GM19023 (cell line): ENCODE results near the gene TCAF1.
A peak's percentile ranks its signal among the peaks of the same experiment; 100 is the strongest.
"Not testable (repeated sequence)": the region's sequence is repeated elsewhere in the genome, so short reads cannot be mapped to it uniquely, and the experiment has no call there.

Experiments
- ATAC-seq: cut with Tn5 transposase; IDR thresholded peaks from one replicate; pipeline ENCODE4 v1.9.1; 2021; ENCODE audit warnings: mild to moderate bottlenecking, moderate library complexity; ENCODE audit not compliant: unreplicated experiment

The TCAF1 gene

DNA sequence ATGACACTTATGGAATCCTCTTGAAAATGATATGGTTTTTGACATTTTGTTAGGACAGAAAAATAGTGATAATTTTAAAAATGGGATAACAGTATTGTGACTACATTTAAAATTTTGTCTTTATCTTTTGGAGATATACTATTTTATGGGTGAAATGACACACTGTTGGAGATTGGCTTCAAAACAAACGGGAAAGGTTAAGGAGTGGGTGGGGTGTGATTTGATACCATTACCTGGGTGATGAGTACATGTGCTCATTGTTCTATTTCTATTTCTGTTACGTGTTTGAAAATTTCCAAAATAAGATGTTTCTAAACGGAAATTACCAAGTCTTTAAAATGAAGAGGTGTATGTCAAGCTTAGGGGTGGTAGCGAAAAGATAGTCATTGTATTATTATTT lies 28.7 kb downstream of the TCAF1 start:
- not testable (repeated sequence) for ATAC-seq

DNA sequence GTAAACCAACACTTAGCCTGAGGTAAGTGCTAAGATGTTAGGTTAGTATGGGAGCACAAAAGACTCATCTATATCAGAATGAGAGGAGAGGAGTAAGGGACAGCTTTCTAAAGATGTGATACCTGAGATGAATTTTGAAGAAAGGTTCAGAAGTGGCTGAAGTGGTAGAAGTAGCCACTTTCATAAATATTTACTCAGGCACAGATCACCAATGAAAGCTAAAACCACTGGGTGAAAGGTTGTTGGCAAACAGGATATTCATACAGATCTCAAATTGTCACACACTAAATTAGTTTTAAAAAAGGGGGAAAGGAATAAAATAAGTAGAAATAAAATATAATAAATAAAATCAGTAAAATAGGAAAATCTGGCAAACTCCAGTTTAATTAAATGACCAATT lies 30.4 kb downstream of the TCAF1 start:
- ATAC-seq, result not testable (repeated sequence)

DNA sequence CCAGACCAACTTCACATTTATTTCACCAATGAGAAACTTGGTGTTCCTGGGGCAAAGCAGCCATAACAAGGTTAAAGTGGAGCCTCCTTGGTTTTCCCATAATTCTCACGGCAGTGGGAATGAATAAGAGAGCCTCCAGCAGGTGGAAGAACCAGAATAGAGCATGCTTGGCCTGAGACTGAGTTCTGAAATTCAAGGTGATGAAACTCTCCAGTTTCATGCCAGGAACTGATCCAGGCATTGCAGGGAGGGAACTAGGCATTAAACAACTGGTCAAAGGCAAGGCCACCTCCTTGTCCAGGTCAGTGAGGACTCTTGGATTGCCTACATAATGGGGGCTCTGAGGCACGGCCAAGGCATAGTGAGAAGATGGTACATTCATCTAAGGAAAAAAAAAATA lies 44.0 kb downstream of the TCAF1 start:
- not testable (repeated sequence) for ATAC-seq

DNA sequence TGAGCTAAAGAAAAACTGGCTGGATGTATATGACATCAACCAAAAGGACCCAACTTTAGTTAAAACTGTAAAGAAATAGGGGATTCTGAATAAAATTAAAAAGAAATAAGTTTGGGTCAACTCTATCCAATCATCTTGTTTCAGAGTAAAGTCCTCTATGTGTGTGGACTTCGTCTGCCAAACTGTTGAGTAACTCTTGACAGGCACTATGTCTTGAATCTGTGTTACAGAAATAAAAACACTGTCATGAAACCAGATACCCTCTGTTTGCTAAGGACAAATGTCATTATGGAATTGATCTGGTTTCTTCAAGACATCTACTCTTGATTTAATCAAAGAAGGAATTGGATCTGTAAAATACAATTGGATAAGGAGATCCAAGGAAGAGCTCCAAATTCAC lies 46.5 kb downstream of the TCAF1 start:
- ATAC-seq, result not testable (repeated sequence)

DNA sequence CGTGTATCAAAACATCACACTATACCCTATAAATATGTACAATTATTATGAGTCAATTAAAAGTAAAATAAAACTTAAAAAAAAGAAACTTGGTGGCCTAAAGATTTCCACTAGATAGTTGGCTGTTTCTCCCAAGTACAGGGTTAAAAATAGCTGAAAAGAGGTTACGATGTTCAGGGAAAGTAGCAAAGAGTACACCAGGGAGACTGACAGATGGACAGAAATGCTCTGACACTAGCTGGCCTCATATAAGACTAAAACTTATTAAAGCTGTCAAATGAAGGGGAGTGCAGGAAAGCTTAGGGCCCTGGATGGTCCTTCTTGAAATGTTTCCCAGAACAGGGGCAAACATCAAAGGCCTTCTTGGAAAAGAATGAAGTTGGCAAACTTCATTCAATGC lies 51.3 kb downstream of the TCAF1 start:
- ATAC-seq, result no peak

DNA sequence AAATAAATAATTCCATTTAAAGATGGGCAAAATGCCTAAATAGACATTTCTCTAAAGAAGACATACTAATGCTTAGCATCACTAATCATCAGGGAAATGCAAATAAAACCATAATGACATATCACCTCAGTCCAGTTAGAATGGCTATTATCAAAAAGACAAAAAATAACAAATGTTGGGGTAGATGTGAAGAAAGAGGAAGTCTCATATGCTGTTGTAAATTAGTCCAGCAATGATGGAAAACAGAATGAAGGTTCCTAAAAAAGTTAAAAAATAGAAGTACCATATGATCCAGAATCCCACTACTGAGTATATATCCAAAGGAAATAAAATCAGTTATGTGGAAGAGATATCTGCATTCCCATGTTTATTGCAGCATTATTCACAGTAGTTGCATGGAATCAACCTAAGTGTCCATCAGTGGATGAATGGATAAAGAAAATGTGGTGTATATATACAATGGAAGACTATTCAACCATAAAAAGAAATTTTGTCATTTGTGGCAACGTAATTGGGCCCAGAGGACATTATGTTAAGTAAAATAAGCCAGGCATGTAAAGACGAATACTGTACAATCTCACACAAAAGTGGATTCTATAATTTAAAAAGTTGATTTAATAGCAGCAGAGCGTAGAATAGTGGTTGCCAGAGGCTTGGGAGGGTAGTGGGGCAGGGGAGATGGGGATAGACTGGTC lies 52.0 kb downstream of the TCAF1 start:
- ATAC-seq, result no peak

DNA sequence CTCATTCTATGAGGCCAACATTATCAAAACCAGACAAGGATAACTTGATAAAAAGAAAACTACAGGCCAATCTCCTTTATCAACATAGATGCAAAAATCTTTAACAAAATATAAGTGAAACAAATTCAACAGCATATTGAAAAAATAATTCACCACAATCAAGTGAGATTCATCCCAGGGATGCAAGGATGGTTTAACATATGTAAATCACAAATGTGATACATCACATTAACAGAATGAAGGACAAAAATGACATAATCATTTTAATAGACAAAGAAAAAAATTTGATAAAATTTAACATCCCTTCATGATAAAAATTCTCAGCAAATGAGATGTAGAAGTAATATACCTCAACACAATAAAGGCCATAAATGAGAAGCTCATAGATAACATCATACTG lies 53.8 kb downstream of the TCAF1 start:
- ATAC-seq, result no peak

DNA sequence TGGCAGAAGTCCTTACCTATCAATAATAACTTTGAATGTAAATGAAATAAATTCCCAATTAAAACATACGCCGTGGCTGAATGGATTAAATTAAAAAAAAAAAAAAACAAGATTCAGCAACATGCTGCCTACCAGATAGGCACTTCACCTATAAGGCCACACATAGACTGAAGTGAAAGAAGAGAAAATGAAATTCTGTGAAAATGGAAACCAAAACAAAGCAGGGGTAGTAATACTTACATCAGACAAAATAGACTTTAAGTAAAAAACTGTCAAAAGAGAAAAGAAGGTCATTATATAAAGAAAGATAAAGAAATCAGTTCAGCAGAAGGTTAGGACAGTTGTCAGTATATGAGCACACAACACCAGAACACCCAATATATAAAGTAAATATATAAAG lies 55.3 kb downstream of the TCAF1 start:
- no peak for ATAC-seq

DNA sequence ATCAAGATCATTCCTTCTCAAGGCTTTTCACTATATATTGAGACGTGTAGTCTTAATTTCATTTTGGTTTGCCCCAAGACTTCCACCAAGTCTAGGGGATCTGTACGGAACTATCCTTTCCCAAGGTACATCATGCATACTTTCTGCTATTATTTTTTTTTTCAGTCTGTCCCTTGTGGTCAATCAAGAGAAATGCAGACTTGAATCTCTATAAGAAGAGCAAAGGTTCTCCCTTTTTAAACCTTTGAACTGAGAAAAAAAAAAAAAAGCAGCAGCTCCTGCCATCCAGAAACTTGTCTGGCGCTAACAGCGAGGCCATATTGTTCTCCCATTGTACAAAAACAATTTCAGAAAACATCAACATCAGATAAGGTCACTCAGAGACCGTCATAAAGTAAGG lies 60.3 kb downstream of the TCAF1 start:
- ATAC-seq, result not testable (repeated sequence)

DNA sequence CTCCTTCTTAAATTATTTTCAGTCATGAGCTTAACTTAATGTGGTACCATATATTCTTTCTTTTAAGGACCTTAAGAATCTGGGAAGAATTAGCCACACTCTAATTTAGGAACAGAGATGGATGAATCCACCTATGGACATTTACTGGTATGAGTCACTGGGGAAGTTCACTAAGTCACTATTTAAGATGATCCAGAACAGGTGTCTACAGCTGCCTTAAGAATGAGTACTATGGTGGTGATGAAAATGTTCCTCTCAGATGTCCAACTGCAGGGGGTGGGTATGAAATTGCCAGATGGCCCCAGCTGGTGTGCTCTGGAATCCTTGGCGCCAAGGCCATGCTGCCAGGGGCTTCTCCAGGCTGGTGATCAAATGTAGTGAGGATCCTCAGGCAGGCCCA lies 61.9 kb downstream of the TCAF1 start:
- ATAC-seq, result not testable (repeated sequence)

DNA sequence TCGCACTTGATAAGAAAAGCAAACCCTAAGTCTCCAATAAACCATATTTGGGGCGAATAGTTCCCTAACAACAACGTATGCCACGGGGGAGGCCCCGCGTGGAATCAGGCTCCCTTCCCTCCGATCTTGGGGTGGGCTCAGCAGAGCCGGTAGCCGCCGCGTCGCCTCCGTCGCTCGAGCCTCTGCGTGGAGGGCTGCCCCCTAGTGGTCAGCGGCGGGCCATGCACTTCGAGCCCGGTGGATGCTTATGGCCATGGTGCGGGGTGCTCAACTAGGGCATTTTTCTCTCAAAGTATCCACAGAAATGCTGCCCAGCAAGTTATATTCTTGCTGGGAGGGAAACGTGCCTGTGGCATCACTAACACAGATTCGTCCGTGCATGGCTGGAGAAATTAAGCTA lies 64.8 kb downstream of the TCAF1 start:
- ATAC-seq, result peak; percentile 59

DNA sequence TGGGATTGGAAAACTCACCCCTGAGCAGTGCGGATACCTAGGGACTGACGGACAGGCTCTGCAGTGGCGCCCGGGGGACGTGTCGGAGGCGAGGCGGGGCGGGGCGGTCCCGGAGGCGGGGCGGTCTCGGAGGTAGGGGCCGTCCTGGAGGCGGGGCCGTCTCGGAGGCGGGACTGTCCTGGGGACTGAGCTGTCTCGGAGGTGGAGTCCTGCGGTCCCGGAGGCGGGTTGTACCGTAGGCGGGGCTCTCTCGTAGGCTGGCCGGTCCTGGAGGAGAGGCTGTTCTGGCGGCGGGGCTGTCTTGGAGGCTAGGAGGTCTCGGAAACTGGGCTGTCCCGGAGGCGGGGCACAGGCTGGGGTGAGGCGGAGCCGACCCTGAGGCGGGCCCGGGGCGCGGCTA lies 65.4 kb downstream of the TCAF1 start:
- peak; percentile 80 for ATAC-seq

DNA sequence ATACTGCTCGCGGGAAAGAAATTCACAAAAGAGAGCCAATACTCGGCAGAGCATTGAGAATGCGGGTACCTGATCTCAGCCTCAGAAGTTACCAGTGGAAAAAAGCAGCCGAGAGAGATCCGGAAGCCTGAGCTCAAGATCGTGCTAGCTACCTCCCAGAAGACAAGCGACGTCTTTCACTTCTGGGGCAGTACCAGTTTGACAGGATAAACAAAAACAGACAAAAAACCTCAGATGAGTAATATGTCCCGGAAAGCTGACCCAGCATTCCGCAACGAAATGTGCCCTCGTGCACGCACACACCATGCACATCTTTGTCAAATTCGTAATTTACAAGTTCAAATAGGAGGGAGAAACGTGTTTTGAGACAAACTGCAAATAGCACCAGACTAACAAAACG lies 65.9 kb downstream of the TCAF1 start:
- peak; percentile 27 for ATAC-seq

DNA sequence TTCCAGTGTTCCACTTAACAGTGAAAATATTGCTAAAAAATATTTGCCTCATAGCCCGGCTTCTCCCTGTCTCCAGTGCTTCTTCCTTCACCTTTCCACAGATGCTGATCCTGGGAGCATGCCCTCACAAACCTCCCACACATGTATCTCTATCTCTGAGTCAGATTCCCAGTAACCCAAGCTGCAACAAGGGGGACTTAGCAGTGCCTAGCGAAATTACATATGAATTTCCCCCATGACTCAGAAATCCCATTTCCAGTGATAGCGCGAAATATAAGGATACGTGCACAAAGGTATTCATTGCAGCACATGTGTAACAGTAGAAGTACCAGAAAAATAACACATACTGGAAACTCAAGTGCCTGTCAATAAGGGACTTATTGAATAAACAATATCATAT lies 75.4 kb downstream of the TCAF1 start:
- ATAC-seq, result not testable (repeated sequence)

DNA sequence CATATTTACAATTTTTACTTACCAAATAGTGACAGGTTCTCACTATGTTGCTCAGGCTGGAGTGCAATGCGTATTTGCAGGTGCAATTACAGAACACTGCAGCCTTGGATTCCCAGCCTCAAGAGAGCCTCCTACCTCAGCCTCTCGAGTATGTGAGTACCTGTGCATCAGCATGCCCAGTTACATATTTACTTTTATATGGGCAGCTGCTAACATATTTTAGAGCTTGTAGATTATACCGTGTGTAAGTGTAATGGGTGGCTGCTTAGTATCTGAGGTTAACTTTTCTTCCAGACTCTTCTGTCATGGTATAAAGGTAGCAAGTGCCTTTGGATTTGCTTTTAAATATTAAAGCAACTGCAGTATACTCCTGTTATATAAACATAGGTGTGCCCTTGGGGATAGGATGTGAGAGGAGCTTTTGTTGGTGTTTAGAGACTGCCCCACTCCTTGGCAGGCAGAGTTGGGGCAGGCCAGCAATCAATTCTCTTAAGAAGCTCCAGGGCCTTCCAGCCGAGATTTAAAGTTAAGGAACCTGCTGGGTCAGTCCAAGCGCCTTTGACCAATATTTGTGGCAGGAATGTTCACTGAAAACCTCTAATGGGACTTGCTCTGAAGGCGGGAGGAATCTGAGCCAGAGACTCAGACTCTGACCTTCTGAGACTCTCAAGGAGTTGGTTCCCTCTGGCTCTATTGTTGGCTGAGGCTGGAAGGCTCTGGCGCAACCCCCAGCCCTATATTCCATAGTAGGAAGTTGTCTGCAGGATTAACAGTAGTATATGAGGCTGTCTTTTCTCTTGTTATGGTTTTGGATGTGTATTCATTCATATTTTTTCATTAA lies 77.5 kb downstream of the TCAF1 start:
- ATAC-seq, result not testable (repeated sequence)

DNA sequence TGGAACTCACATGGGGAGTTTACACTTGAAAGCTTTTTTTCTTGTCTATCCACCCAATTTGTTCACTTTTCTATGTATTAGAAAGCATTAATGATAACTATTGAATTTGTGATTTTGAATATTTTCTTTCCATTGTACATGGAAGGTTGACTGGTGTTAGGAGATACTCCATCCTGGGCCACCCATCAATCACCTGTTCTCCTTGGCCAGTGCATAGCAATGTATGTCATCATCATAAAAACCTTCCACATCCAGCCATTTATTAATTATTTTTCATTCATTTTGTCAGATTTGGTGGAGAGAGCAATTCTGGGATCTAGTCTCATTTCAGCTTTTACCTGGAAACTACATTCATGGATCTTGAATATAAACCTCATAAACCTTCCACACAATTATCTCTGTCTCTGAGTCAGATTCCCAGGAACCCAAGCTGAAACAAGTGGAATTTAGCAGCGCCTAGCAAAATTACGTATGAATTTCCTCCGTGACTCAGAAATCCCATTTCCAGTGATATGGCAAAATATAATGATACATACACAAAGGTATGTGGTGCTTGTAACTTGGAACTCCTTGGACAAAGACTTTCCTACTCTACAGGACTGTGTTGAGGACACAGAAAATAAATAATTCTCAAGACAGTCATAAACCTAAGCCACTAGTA lies 78.2 kb downstream of the TCAF1 start:
- ATAC-seq, result not testable (repeated sequence)

DNA sequence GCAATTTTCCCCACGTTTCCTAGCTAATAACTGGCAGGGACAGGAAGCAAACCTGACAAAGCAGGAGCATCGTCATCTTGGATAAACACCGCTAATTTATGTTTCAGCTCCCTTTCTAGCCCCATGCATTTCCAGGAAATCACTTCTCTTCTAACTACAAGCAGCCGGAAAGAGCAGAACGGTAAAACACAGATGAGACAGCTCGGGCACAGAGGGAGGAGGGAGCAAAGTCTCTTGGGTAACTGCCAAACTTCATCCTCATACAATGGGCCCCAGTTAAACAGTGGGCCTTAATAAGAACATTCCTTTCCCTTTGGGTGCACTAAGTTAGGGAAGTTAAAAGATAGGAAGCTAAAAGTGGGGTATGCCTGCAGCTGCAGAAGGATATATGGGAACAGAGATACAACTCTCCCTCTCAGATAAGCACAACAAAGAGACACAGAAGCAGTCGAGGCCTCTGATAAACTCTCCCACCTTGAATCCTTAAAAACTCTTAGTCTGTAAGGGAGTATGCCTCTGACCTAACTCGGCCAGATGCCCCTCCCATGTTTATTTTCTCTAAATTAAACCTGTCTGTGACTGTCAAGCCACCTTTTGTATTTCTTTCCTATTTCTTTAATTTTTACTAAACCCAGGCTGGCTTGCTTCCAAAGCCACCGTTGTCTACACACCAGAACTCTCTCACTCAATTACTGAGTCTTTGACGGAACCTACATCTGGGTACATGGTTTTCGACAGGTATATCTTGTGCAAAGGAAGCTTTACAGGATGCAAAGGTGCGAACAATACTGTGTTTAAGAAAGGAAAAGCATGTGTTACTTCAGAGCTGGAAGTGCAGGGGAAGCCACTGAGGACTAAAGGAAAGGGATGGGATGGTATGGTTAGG lies 80.3 kb downstream of the TCAF1 start:
- not testable (repeated sequence) for ATAC-seq

DNA sequence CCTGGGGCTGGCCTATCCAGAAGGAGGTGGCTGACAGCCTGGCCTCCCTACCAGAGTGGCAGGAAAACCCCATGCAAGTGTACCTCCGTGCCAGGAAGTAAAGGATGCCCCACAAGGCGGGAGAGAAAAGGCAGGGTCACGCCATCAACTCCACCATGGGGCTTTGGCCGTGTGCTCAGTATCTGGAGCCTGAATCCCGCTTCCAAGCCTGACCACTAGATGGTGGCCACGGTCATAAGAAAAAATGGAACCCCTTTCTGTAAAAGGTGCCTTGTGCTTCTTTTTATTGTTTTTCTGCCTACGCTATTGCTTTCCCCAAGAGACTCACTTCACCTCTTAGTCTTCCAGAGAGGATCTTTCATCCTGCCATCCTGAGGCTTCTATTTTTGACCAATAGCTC lies 84.1 kb downstream of the TCAF1 start:
- ATAC-seq, result not testable (repeated sequence)

DNA sequence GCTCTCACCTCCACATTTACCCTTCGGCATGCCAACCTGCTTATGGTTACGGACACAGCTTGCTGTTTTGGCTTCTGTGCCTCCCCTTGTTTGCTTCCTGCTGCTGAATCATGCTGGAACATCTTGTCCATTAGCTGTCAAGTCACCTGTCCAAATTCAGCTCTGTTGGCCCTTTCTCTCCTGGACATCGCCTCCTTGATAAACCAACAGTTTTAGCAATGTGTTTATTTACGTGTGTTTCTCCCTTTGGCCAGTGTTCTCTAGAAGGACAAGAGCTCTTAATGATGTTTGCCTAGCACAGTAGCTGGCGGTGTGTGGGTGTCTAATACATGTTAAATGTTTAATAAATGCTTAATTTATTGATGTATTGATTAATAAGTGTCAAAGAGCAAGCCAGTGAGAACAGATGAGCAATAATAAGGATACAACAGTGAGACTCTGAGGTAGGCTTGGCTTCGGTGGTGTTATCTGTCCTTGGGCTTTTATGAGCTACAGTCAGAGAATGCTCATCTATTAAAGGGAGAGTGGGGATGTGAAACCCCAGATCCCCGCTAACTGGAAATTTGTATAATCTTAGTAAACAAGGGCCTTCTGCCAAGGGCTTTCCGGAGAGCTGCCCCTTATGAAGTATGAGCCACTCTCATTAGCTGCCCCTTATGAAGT lies 85.4 kb downstream of the TCAF1 start:
- not testable (repeated sequence) for ATAC-seq

DNA sequence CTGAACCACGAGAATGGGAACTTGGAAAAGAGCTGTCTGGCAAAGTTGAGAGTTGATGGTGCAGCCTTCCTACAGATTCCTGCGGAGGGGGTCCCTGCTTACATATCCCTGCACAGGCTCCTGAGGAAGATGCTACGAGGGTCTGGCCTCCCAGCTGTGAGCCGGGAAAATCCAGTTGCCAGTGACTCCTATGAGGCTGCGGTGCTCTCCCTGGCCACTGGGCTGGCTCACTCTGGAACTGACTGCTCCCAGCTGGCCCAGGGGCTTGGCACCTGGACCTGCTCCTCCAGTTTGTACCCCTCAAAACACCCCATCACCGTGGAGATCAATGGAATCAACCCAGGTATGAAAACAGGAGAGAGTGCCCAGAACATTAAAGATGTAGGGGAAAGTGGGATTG lies 91.3 kb downstream of the TCAF1 start:
- not testable (repeated sequence) for ATAC-seq
